HCT116 (cell line): ENCODE measurements around the gene ABTB2. TPM values are rescaled to one million over a fixed set of nuclear protein-coding genes. Genes with fewer than 3 reads are reported as not detected.

ENCODE experiments used
- ATAC-seq: fragments of 200-7000 bp; cut with Tn5 transposase; 2 replicates; pipeline ENCODE4 v1.9.1; 2020; ENCODE audit warnings: mild to moderate bottlenecking, moderate library complexity
- BruUV-seq: library from RNA; stranded (reverse); fragments of 400-500 nt; replicated peaks from 2 replicates; lab custom pipeline; 2021; lab: Mats Ljungman, UMichigan
- CTCF ChIA-PET: fragments of 300-600 bp; sonication (Branson Sonifier 250); formaldehyde crosslinking; loops from one replicate; lab custom pipeline; 2021; ENCODE audit warnings: antibody characterized with exemption; lab: Charles Lee
- POLR2A ChIA-PET: fragments of 300-600, 350-600 bp; sonication (Branson Sonifier 250); formaldehyde crosslinking; loops from one replicate; lab custom pipeline; 2021; ENCODE audit warnings: antibody characterized with exemption; lab: Charles Lee
- RAD21 ChIA-PET, 2 experiments: fragments of 300-600 bp; sonication (Branson Sonifier 250); formaldehyde crosslinking; loops; one replicate each; lab custom pipeline; 2023; ENCODE audit warnings: low total read pairs in 2 of 2; ENCODE audit not compliant: uncharacterized antibody in 2 of 2, unreplicated experiment in 2 of 2, low non-redundant PET in 1 of 2; lab: Charles Lee
- DNase-seq: peaks from one replicate; pipeline ENCODE4 v3.0.0-alpha.2; 2010; ENCODE audit warnings: low read depth, low spot score
- H2AFZ ChIP-seq: fragments of 200-600 bp; shearing (Covaris generic), sonication (generic); 2 replicates; pipeline ENCODE4 v1.6.1; 2017; ENCODE audit warnings: low read depth, mixed run types, mixed read lengths, antibody characterized with exemption, low read length; ENCODE audit not compliant: poor library complexity, severe bottlenecking
- H3K27ac ChIP-seq: 2 replicates; pipeline ENCODE4 v1.5.1; 2012; ENCODE audit warnings: low read depth, low read length
- H3K27me3 ChIP-seq: fragments of 200-600 bp; sonication (generic); 2 replicates; pipeline ENCODE4 v1.6.1; 2016; ENCODE audit warnings: mixed run types, low read length, mixed read lengths; ENCODE audit not compliant: insufficient read depth
- H3K36me3 ChIP-seq, 2 experiments: fragments of 200-500 bp in 1 of 2; fragments of 200-600 bp in 1 of 2; sonication (Bioruptor generic) in 1 of 2; sonication (generic) in 1 of 2; 2 replicates each; pipeline versions ENCODE4 v1.5.1 to v1.6.1; 2014 to 2016; ENCODE audit warnings: low read length in 2 of 2, inconsistent platforms in 1 of 2, mixed read lengths in 1 of 2, mixed run types in 1 of 2; ENCODE audit not compliant: insufficient read depth in 2 of 2, control insufficient read depth in 1 of 2
- H3K4me1 ChIP-seq, 2 experiments: fragments of 200-600 bp in 1 of 2; sonication (generic) in 1 of 2; 2 replicates each; pipeline versions ENCODE4 v1.5.1 to v1.6.1; 2012 to 2017; ENCODE audit warnings: low read length in 2 of 2, inconsistent platforms in 1 of 2, mild to moderate bottlenecking in 1 of 2, mixed read lengths in 1 of 2, mixed run types in 1 of 2, moderate library complexity in 1 of 2; ENCODE audit not compliant: insufficient read depth in 2 of 2, control insufficient read depth in 1 of 2
- H3K4me2 ChIP-seq: fragments of 200-600 bp; sonication (generic); 2 replicates; pipeline ENCODE4 v1.6.1; 2017; ENCODE audit warnings: mixed run types, low read length, mixed read lengths
- H3K4me3 ChIP-seq, 2 experiments: fragments of 200-600 bp in 1 of 2; sonication (generic) in 1 of 2; replicated peaks in 1 of 2; 2 replicates each; pipeline ENCODE4 v1.5.1; 2011 to 2016; ENCODE audit warnings: low read length in 2 of 2, control low read depth in 1 of 2, low read depth in 1 of 2, mild to moderate bottlenecking in 1 of 2, mixed read lengths in 1 of 2, mixed run types in 1 of 2
- H3K79me2 ChIP-seq: fragments of 200-600 bp; sonication (generic); 2 replicates; pipeline ENCODE4 v1.6.1; 2017; ENCODE audit warnings: mild to moderate bottlenecking, mixed run types, low read length, moderate library complexity, mixed read lengths; ENCODE audit not compliant: insufficient read depth
- H3K9ac ChIP-seq: fragments of 200-600 bp; sonication (generic); 2 replicates; pipeline ENCODE4 v1.6.1; 2016; ENCODE audit warnings: low read length, mixed read lengths
- H3K9me2 ChIP-seq: fragments of 200-600 bp; sonication (generic), shearing (Covaris generic); 2 replicates; pipeline ENCODE4 v1.6.1; 2017; ENCODE audit warnings: mixed run types, mild to moderate bottlenecking, moderate library complexity; ENCODE audit not compliant: insufficient read depth
- H3K9me3 ChIP-seq, 2 experiments: fragments of 200-500 bp in 1 of 2; fragments of 200-600 bp in 1 of 2; sonication (Bioruptor generic) in 1 of 2; sonication (generic) in 1 of 2; 2 replicates each; pipeline ENCODE4 v1.6.1; 2014 to 2017; ENCODE audit warnings: low read length in 2 of 2, mixed read lengths in 2 of 2, inconsistent platforms in 1 of 2, low read depth in 1 of 2, mild to moderate bottlenecking in 1 of 2, mixed run types in 1 of 2, moderate library complexity in 1 of 2; ENCODE audit not compliant: control insufficient read depth in 1 of 2, insufficient read depth in 1 of 2
- H4K20me1 ChIP-seq: fragments of 200-600 bp; sonication (generic), shearing (Covaris generic); 2 replicates; pipeline ENCODE4 v1.6.1; 2017; ENCODE audit warnings: mixed run types, mild to moderate bottlenecking, moderate library complexity; ENCODE audit not compliant: insufficient read depth
- CBX3 ChIP-seq: IDR thresholded peaks from 2 replicates; pipeline ENCODE4 v1.6.1; 2012; ENCODE audit warnings: low read depth
- CEBPB ChIP-seq: IDR thresholded peaks from 2 replicates; pipeline ENCODE4 v1.6.1; 2012; ENCODE audit warnings: low read depth
- EGR1 ChIP-seq: IDR thresholded peaks from 2 replicates; pipeline ENCODE4 v1.6.1; 2012; ENCODE audit warnings: low read depth
- ELF1 ChIP-seq: IDR thresholded peaks from 2 replicates; pipeline ENCODE4 v1.6.1; 2012; ENCODE audit warnings: low read depth, borderline replicate concordance
- EZH2 ChIP-seq: fragments of 200-600 bp; sonication (generic); IDR thresholded peaks from 2 replicates; pipeline ENCODE4 v1.6.1; 2017; ENCODE audit warnings: antibody characterized with exemption, mixed run types
- FOSL1 ChIP-seq: IDR thresholded peaks from 2 replicates; pipeline ENCODE4 v1.6.1; 2012; ENCODE audit warnings: low read depth
- JUND ChIP-seq: IDR thresholded peaks from 2 replicates; pipeline ENCODE4 v1.6.1; 2012
- POLR2A ChIP-seq: IDR thresholded peaks from 2 replicates; pipeline ENCODE4 v1.7.0; 2011; ENCODE audit warnings: borderline replicate concordance; ENCODE audit not compliant: insufficient read depth, insufficient read length; ENCODE audit errors: extremely low read depth
- POLR2AphosphoS5 ChIP-seq: IDR thresholded peaks from 2 replicates; pipeline ENCODE4 v1.6.1; 2011; ENCODE audit warnings: mild to moderate bottlenecking, low read depth, low read length, moderate library complexity
- RAD21 ChIP-seq: IDR thresholded peaks from 2 replicates; pipeline ENCODE4 v1.6.1; 2012; ENCODE audit warnings: low read depth, mild to moderate bottlenecking
- SIN3A ChIP-seq: IDR thresholded peaks from 2 replicates; pipeline ENCODE4 v1.6.1; 2012; ENCODE audit warnings: low read depth
- SRF ChIP-seq: IDR thresholded peaks from 2 replicates; pipeline ENCODE4 v1.6.1; 2012; ENCODE audit warnings: low read depth
- TCF7L2 ChIP-seq: IDR thresholded peaks from 2 replicates; pipeline ENCODE4 v1.7.0; 2011; ENCODE audit warnings: borderline replicate concordance, inconsistent platforms; ENCODE audit not compliant: insufficient read depth, insufficient read length; ENCODE audit errors: extremely low read depth
- YY1 ChIP-seq: IDR thresholded peaks from 2 replicates; pipeline ENCODE4 v1.6.1; 2011; ENCODE audit warnings: low read length, low read depth, moderate library complexity, mild to moderate bottlenecking; ENCODE audit not compliant: insufficient replicate concordance; ENCODE audit errors: extremely low read depth
- ZFX ChIP-seq: fragments of 450-650 bp; IDR thresholded peaks from 2 replicates; pipeline ENCODE4 v1.6.1; 2017
- ZNF274 ChIP-seq: fragments of 200-500 bp; sonication (Bioruptor generic); IDR thresholded peaks from 2 replicates; pipeline ENCODE4 v1.6.1; 2014; ENCODE audit warnings: mild to moderate bottlenecking, low read depth, low read length, inconsistent platforms
- intact Hi-C: fragments of 100-400 bp; cut with micrococcal nuclease; formaldehyde crosslinking; loops from 2 replicates; pipeline ENCODE4 v1.10.0; 2022
- total RNA-seq: library from RNA; stranded (reverse); gene quantifications from one replicate; pipeline ENCODE4 v1.2.1, GENCODE V29; 2021; ENCODE audit not compliant: unreplicated experiment
- TF ChIP-seq, protein P1 (sequence below): IDR thresholded peaks from 2 replicates; pipeline ENCODE4 v1.6.1; 2012; ENCODE audit warnings: low read depth
- TF ChIP-seq, protein P2 (sequence below): IDR thresholded peaks from 2 replicates; pipeline ENCODE4 v1.6.1; 2012
- TF ChIP-seq, protein P3 (sequence below), 3 experiments: fragments of 200-600 bp in 1 of 3; sonication (generic) in 1 of 3; IDR thresholded peaks in 2 of 3; conservative IDR thresholded peaks in 1 of 3; 2 replicates each; pipeline ENCODE4 v1.5.1; 2012 to 2017; ENCODE audit warnings: low read depth in 2 of 3, low read length in 2 of 3, antibody characterized with exemption in 1 of 3, borderline replicate concordance in 1 of 3, control low read depth in 1 of 3, mild to moderate bottlenecking in 1 of 3, mixed read lengths in 1 of 3, mixed run types in 1 of 3, moderate library complexity in 1 of 3; ENCODE audit not compliant: insufficient read depth in 1 of 3
- TF ChIP-seq, protein P4 (sequence below): IDR thresholded peaks from 2 replicates; pipeline ENCODE4 v1.6.1; 2012

The ABTB2 gene
- total RNA-seq, 1 experiment from 2014 or later: 6.8 TPM

DNA sequence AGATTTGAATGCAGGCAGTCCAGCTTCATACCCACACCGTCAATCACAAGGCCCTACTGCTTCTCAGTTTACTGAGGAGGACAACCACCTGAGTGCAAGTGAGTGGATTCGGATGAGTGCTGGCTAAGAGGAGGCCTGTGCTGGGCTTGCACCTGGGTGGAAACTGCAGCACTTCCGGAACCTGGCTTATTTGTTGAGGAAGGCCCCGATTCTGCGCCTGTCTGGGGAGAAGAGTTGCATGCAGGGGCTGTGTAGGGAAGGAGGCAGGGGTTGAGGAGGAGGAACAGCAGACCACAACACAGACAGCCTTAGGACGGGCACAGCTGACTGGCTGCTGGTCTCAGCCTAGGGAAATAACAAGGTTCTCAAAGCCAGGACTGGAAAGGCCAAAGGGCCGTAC, 20.8 kb downstream of the ABTB2 start:
- Histone ChIP-seq H2AFZ (no peak overlapping the region), H3K9me3 (no peaks in the 10 kb centered on the region), H3K27me3 (no peaks in the 10 kb centered on the region), H3K36me3 (no peaks in the 10 kb centered on the region), H3K4me1 (peaks cover 14% of the 10 kb centered on the region in 2 experiments; a peak in 3 of 4 replicates), H3K4me3 (no peak overlapping the region), H3K9ac (no peak overlapping the region), H3K9me2 (no peaks in the 10 kb centered on the region), H3K79me2 (no peaks in the 10 kb centered on the region; the same call in 1 of the 2 replicates), H4K20me1 (no peaks in the 10 kb centered on the region), H3K27ac (no peak overlapping the region), H3K4me2 (no peak overlapping the region)
- TF ChIP-seq TCF7L2 (no peak), EGR1 (no peak), SRF (no peak), ZNF274 (no peak), YY1 (no peak), POLR2A (no peak), RAD21 (no peak), JUND (no peak), ELF1 (no peak), CEBPB (no peak), ZFX (no peak), POLR2AphosphoS5 (no peak), FOSL1 (no peak), EZH2 (no peak), CBX3 (no peak), SIN3A (no peak)
- TF ChIP-seq, protein P1, sequence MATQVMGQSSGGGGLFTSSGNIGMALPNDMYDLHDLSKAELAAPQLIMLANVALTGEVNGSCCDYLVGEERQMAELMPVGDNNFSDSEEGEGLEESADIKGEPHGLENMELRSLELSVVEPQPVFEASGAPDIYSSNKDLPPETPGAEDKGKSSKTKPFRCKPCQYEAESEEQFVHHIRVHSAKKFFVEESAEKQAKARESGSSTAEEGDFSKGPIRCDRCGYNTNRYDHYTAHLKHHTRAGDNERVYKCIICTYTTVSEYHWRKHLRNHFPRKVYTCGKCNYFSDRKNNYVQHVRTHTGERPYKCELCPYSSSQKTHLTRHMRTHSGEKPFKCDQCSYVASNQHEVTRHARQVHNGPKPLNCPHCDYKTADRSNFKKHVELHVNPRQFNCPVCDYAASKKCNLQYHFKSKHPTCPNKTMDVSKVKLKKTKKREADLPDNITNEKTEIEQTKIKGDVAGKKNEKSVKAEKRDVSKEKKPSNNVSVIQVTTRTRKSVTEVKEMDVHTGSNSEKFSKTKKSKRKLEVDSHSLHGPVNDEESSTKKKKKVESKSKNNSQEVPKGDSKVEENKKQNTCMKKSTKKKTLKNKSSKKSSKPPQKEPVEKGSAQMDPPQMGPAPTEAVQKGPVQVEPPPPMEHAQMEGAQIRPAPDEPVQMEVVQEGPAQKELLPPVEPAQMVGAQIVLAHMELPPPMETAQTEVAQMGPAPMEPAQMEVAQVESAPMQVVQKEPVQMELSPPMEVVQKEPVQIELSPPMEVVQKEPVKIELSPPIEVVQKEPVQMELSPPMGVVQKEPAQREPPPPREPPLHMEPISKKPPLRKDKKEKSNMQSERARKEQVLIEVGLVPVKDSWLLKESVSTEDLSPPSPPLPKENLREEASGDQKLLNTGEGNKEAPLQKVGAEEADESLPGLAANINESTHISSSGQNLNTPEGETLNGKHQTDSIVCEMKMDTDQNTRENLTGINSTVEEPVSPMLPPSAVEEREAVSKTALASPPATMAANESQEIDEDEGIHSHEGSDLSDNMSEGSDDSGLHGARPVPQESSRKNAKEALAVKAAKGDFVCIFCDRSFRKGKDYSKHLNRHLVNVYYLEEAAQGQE: no peak
- TF ChIP-seq, protein P2, sequence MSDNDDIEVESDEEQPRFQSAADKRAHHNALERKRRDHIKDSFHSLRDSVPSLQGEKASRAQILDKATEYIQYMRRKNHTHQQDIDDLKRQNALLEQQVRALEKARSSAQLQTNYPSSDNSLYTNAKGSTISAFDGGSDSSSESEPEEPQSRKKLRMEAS: no peak
- TF ChIP-seq, protein P3, sequence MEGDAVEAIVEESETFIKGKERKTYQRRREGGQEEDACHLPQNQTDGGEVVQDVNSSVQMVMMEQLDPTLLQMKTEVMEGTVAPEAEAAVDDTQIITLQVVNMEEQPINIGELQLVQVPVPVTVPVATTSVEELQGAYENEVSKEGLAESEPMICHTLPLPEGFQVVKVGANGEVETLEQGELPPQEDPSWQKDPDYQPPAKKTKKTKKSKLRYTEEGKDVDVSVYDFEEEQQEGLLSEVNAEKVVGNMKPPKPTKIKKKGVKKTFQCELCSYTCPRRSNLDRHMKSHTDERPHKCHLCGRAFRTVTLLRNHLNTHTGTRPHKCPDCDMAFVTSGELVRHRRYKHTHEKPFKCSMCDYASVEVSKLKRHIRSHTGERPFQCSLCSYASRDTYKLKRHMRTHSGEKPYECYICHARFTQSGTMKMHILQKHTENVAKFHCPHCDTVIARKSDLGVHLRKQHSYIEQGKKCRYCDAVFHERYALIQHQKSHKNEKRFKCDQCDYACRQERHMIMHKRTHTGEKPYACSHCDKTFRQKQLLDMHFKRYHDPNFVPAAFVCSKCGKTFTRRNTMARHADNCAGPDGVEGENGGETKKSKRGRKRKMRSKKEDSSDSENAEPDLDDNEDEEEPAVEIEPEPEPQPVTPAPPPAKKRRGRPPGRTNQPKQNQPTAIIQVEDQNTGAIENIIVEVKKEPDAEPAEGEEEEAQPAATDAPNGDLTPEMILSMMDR (IDR thresholded peaks at IDR 0.05 in 2 of 3, conservative IDR thresholded peaks at IDR 0.05 in 1 of 3; ENCODE audit: borderline replicate concordance in 1 of 3, insufficient read depth in 1 of 3, low read depth in 2 of 3, low read length in 2 of 3): no peak
- TF ChIP-seq, protein P4, sequence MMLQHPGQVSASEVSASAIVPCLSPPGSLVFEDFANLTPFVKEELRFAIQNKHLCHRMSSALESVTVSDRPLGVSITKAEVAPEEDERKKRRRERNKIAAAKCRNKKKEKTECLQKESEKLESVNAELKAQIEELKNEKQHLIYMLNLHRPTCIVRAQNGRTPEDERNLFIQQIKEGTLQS: no peak
- POLR2A ChIA-PET: no interaction called here
- RAD21 ChIA-PET: no interaction called here
- CTCF ChIA-PET: no interaction called here
- ATAC-seq: no peak
- intact Hi-C loops: no loop called here
- DNase-seq: no peak
- no TSS peak for BruUV-seq
